ENCODE results near the gene PGLYRP2. TPM values are rescaled to one million over a fixed set of nuclear protein-coding genes. Genes with fewer than 3 reads are reported as not detected.

PGLYRP2 gene
- total RNA-seq, 1 experiment from 2014 or later = not detected

- no peaks in the 10 kb centered on the region for H3K9me3 Mint-ChIP-seq (ENCODE audit: unreplicated experiment)
- H3K4me3 ChIP-seq (ENCODE audit: low read depth, low read length) = no peak overlapping the region
- BruUV-seq (replicated peaks) = no TSS peak
These were observed 19.6 kb upstream of the PGLYRP2 start for GRCh38 chr19:15498910-15499309.

GRCh38 chr19:15498156-15498858, 19.0 kb upstream of the PGLYRP2 start:
- no peaks in the 10 kb centered on the region for H3K9me3 ChIP-seq
- Mint-ChIP-seq H3K27me3 (ENCODE audit: insufficient read depth, unreplicated experiment) (peaks cover 17% of the 10 kb centered on the region), H3K4me1 (ENCODE audit: low read depth, unreplicated experiment) (peaks cover 17% of the 10 kb centered on the region), H3K27ac (ENCODE audit: unreplicated experiment) (no peak overlapping the region), H3K4me3 (ENCODE audit: unreplicated experiment) (no peak overlapping the region), H3K9me3 (ENCODE audit: unreplicated experiment) (no peaks in the 10 kb centered on the region), H3K36me3 (ENCODE audit: insufficient read depth, unreplicated experiment) (no peaks in the 10 kb centered on the region)
- BruUV-seq (replicated peaks) = no TSS peak
- DNase-seq = no peak
- CTCF ChIA-PET = no interaction called here
- H3K36me3 ChIP-seq (ENCODE audit: control insufficient read depth, insufficient read depth, low read length) = no peaks in the 10 kb centered on the region
- intact Hi-C loops (cut with micrococcal nuclease; ENCODE audit: unreplicated experiment) = no loop called here
- H3K4me1 ChIP-seq = no peaks in the 10 kb centered on the region
- no peaks in the 10 kb centered on the region for H3K27me3 ChIP-seq (replicated peaks; ENCODE audit: control insufficient read depth, insufficient read depth, low read length)
- no peak for TF ChIP-seq CTCF (IDR thresholded peaks at IDR 0.05; ENCODE audit: insufficient read depth in 1 of 2, low read depth in 1 of 2, low read length in 1 of 2, severe bottlenecking in 1 of 2, unreplicated experiment in 1 of 2)
- POLR2A ChIA-PET = no interaction called here
- H3K4me3 ChIP-seq (ENCODE audit: low read depth, low read length) = no peak overlapping the region

More at GRCh38 chr19:15498910-15499309, 19.6 kb upstream of the PGLYRP2 start:
- no peaks in the 10 kb centered on the region for H3K36me3 Mint-ChIP-seq (ENCODE audit: insufficient read depth, unreplicated experiment)
- H3K27ac Mint-ChIP-seq (ENCODE audit: unreplicated experiment) = no peak overlapping the region
- intact Hi-C loops (cut with micrococcal nuclease; ENCODE audit: unreplicated experiment) = no loop called here
- no peak for TF ChIP-seq CTCF (IDR thresholded peaks at IDR 0.05; ENCODE audit: insufficient read depth in 1 of 2, low read depth in 1 of 2, low read length in 1 of 2, severe bottlenecking in 1 of 2, unreplicated experiment in 1 of 2)
- ChIA-PET POLR2A (no interaction called here), CTCF (no interaction called here)
- no peaks in the 10 kb centered on the region for H3K9me3 ChIP-seq
- H3K27me3 ChIP-seq (replicated peaks; ENCODE audit: control insufficient read depth, insufficient read depth, low read length) = no peaks in the 10 kb centered on the region
- no peak overlapping the region for H3K4me3 Mint-ChIP-seq (ENCODE audit: unreplicated experiment)
- H3K36me3 ChIP-seq (ENCODE audit: control insufficient read depth, insufficient read depth, low read length) = no peaks in the 10 kb centered on the region
- DNase-seq = no peak
- H3K4me1 ChIP-seq = no peaks in the 10 kb centered on the region
- peaks cover 17% of the 10 kb centered on the region for H3K4me1 Mint-ChIP-seq (ENCODE audit: low read depth, unreplicated experiment)
- peaks cover 17% of the 10 kb centered on the region for H3K27me3 Mint-ChIP-seq (ENCODE audit: insufficient read depth, unreplicated experiment)

GRCh38 chr19:15495151-15495550, 15.8 kb upstream of the PGLYRP2 start:
- H3K27me3 Mint-ChIP-seq (ENCODE audit: insufficient read depth, unreplicated experiment) = peaks cover 6% of the 10 kb centered on the region
- no peaks in the 10 kb centered on the region for H3K9me3 ChIP-seq
- no peaks in the 10 kb centered on the region for H3K4me1 ChIP-seq
- H3K36me3 ChIP-seq (ENCODE audit: control insufficient read depth, insufficient read depth, low read length) = no peaks in the 10 kb centered on the region
- POLR2A ChIA-PET = no interaction called here
- CTCF ChIA-PET = no interaction called here
- H3K36me3 Mint-ChIP-seq (ENCODE audit: insufficient read depth, unreplicated experiment) = no peaks in the 10 kb centered on the region
- H3K27me3 ChIP-seq (replicated peaks; ENCODE audit: control insufficient read depth, insufficient read depth, low read length) = no peaks in the 10 kb centered on the region
- intact Hi-C loops (cut with micrococcal nuclease; ENCODE audit: unreplicated experiment) = no loop called here
- no peaks in the 10 kb centered on the region for H3K9me3 Mint-ChIP-seq (ENCODE audit: unreplicated experiment)
- H3K4me3 ChIP-seq (ENCODE audit: low read depth, low read length) = no peak overlapping the region
- no peak overlapping the region for H3K4me3 Mint-ChIP-seq (ENCODE audit: unreplicated experiment)
- no peak for DNase-seq
- TF ChIP-seq CTCF (IDR thresholded peaks at IDR 0.05; ENCODE audit: insufficient read depth in 1 of 2, low read depth in 1 of 2, low read length in 1 of 2, severe bottlenecking in 1 of 2, unreplicated experiment in 1 of 2) = no peak
- no TSS peak for BruUV-seq (replicated peaks)
- H3K4me1 Mint-ChIP-seq (ENCODE audit: low read depth, unreplicated experiment) = peaks cover 17% of the 10 kb centered on the region
- H3K27ac Mint-ChIP-seq (ENCODE audit: unreplicated experiment) = no peak overlapping the region
